IPS-NIHi7 (cell line): ENCODE measurements around the gene RHEB.
"Not testable (repeated sequence)": the region's sequence is repeated elsewhere in the genome, so short reads cannot be mapped to it uniquely, and the experiment has no call there.

Experiments
- DNase-seq: peaks from one replicate; pipeline ENCODE4 v3.0.0; 2012; ENCODE audit warnings: mixed read lengths; ENCODE audit errors: extremely low spot score

The RHEB gene, protein sequence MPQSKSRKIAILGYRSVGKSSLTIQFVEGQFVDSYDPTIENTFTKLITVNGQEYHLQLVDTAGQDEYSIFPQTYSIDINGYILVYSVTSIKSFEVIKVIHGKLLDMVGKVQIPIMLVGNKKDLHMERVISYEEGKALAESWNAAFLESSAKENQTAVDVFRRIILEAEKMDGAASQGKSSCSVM

GRCh38 chr7:151519765-151520418, at the start of gene RHEB:
Gene RHEB (minus strand): TSS chr7:151519895. CDS start chr7:151519511, 384 bp downstream.
- peak; percentile 96 for DNase-seq

- DNase-seq = peak; percentile 28
Measured at GRCh38 chr7:151566897-151567320, 47.2 kb upstream of the RHEB start.

- no peak for DNase-seq
Measured at GRCh38 chr7:151565541-151565940, 45.8 kb upstream of the RHEB start.

GRCh38 chr7:151560243-151560642, 40.5 kb upstream of the RHEB start:
- no peak for DNase-seq

- no peak for DNase-seq
Measured at GRCh38 chr7:151559557-151560183, 40.0 kb upstream of the RHEB start.

DNA sequence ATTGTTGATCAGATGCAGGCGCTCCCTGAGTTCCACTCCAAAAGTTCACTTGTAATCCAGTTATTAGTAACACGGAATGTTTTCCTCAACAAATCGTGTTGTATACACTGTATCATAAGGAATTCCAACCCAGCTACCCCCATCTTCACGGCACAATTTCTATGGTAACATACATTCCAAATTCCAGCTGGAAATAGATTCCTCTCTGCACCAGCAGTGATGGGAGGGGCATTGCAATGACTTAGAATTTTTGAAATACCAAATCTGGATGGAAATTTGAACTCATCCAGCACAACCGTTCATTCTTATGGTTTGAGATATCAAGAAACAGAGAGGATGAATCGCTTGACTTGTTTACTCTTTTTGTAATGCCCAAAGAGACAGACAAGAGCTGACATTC, 38.9 kb upstream of the RHEB start:
- no peak for DNase-seq

DNA sequence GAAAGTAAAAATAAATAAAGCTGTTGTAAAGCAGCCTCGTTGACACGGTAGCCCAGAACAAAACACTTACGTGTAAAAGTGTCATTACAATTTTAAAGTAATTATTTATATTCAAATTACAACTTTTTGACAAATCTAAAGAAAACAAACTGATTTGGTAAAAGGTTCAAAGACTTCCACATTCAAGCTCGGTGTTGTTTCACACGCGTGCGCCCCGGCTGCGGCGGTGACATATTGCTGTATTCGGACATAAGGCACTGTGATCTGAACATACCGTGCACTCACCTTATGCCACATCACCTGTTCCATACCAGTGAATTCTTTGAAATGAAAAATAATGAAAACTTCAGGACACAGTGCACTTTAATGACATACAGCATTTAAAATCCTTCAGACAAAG, 36.9 kb upstream of the RHEB start:
- DNase-seq = no peak

- no peak for DNase-seq
Measured at GRCh38 chr7:151553356-151553755, 33.7 kb upstream of the RHEB start.

DNA sequence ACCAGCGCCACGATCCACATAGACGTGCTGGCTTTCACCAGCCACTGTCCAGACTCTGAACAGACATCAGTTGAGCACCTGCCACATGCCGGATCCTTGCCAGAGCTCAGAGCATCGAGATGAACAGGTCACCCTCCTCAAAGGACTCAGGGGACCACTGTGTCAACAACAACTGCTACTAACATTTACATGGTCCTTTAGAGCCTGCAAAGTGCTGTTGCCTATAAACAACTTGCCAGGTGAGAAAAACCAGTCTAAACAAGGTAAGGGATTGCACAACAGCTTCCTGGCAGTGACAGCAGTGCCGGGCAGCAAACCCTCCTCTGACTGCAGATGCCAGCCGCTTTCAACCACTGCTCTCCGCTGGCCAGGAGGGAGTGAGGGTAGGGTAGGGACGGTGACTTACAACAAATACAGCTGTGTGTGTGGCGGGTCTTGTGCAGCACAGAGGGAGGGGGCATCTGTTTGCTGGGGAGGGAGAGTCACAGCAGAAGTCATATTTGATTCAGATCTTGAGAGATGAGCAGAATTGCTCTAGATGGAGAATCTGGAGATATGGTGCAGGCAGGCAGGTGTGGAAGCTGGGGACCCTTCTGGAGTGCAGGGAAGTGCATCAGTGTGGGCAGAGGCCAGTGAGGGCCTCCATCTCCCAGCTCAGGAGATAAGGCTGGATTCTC, 32.8 kb upstream of the RHEB start:
- no peak for DNase-seq

DNA sequence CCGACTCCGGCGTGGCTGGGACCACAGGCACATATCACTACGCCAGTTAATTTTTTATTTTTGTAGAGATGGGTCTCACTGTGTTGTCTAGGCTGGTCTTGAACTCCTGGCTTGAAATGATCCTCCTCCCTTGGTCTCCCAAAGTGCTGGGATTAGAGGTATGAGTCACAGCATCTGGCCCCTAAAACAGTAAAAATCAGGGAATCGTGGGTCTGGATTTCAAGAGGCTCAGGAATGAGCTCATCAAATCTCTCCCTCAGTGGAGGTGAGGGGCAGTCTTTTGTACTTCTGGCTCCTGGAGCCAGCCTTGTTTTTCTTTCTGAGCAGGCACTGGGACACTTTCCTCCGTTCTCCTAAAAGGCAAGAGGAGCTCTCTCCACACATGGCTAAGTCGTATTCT, 32.1 kb upstream of the RHEB start:
- no peak for DNase-seq

DNA sequence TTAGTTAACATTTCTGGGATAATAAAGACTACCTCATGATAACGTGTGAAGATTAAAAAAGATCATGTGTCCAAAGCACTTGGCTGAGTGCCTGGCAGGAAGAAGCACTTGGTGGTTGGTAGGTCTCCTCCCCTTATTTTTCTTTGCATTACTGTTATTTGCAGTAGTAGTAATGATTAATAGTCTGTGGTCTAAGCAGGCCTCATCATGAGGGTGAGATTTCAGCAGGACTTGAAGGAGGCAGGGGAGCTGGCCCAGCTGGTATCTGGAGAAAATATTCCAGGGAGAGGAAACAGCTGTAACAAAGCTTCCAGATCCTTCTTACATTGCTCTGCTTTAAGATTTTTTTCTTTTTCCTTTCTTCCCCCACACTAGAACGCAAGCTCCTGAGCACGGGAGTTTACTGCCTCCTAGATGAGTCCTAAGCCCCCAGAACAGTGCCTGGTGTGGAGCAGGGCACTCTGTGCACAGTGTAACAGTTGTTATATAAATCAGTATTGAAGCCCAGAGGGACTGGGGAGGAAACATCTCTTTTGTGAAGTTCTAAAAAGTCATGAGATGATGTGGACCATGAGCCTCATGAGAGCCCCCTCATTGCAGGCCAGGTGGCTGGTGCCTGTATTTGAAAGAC, 31.1 kb upstream of the RHEB start:
- no peak for DNase-seq

DNA sequence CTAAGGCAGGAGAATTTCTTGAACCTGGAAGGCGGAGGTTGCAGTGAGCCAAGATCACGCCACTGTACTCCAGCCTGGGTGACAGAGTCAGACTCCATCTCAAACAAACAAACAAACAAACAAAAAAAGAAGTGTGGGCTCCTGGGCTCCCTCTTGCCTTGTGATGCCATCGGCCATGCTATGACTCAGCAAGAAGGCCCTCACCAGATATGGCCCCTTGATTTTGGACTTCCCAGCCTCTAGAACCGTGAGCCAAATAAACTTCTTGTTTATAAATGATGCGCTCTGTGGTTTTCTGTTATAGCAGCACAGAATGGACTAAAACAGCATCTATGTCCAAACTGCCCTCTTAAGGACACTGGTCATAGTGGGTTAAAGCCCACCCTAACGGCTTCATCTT, 29.9 kb upstream of the RHEB start:
- no peak for DNase-seq

GRCh38 chr7:151549083-151549482, 29.4 kb upstream of the RHEB start:
- DNase-seq = no peak

GRCh38 chr7:151544183-151544582, 24.5 kb upstream of the RHEB start:
- no peak for DNase-seq

- no peak for DNase-seq
Measured at GRCh38 chr7:151542606-151543130, 23.0 kb upstream of the RHEB start.

- no peak for DNase-seq
Measured at GRCh38 chr7:151541709-151542499, 22.2 kb upstream of the RHEB start.

DNA sequence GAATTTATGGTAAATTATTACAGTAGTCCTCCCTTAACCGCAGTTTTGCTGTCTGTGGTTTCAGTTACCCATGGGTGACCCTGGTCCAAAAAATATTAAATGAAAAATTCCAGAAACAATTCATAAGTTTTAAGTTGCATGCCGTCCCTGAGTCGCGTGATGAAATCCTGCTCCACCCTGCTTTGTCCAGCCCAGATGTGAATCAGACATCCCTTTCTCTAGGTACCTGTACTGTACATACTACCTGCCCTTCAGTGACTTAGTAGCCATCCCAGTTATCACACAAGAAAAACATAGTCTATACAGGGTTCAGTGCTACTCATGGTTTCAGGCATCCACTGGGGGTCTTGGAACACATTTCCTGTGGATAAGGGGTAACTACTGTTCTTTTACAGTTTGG, 20.5 kb upstream of the RHEB start:
- DNase-seq = no peak

GRCh38 chr7:151539088-151539671, 19.5 kb upstream of the RHEB start:
- peak; percentile 46 for DNase-seq

DNA sequence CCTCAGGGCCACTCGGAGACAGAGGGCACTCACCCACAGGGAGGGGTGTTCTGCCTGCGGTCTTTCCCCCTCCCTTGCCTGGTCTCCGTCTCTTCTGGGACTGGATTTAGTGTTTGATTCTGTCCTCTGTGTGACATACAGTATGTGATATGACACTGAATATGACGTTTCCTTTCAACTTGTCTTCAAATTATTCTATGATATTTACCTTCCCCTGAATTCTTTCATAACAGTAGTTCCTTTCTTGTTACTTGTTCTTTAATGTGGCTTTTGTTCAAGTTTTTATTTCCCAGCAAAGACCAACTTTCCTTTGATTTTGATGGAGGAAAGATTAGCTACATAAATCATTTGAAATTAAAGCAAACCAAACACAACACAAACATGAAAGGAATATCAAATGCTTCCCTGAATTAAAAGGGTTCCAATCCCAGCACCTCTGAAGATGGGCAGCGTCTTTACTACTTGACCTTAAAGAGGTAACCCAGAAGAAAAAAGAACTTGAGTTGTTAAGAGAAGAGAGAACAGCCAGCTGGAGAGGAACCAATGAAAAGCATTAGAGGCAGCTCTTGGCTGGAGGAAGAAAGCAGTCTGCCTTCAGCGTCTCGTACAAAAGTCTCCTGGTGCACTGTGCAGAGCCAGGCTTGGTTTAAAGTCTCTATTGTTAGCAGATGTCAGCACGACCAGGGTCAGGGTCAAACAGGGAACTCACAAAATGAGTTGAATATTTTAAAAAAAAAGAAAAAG, 18.3 kb upstream of the RHEB start:
- DNase-seq = no peak

DNA sequence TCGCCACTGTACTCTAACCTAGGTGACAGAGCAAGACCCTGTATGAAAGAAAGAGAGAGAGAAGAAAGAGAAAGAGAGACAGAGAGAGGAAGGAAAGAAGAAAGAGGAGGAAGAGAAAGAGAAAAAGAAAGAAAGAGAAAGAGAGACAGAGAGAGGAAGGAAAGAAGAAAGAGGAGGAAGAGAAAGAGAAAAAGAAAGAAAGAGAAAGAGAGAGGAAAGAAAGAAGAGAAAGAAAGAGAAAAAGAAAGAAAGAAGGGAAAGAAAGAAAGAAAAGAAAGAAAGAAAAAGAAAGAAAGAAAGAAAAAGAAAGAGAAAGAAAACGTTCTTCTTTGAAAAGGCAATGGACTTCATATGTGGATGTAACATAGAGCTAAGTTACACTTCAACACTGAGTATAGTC, 16.5 kb upstream of the RHEB start:
- DNase-seq = not testable (repeated sequence)
